Peyer's patch (tissue), 4 donors: ENCODE measurements around the gene FDXR.

ENCODE experiments used
- CTCF ChIP-seq, 6 experiments: fragments of 450-650 bp in 4 of 6; fragments of 200-600 bp in 2 of 6; sonication (generic) in 1 of 6; IDR thresholded peaks; one replicate each; pipeline ENCODE4 v1.5.1; 2017 to 2019; ENCODE audit warnings: antibody characterized with exemption in 6 of 6, mild to moderate bottlenecking in 3 of 6, moderate library complexity in 1 of 6
- POLR2A ChIP-seq, 2 donors: fragments of 450-650 bp; IDR thresholded peaks; one replicate each; pipeline ENCODE4 v1.5.1; 2017; ENCODE audit warnings: antibody characterized with exemption in 2 of 2, mild to moderate bottlenecking in 2 of 2, moderate library complexity in 2 of 2

- TF ChIP-seq CTCF (IDR thresholded peaks at IDR 0.05), result no peak
- TF ChIP-seq POLR2A (IDR thresholded peaks at IDR 0.05), result no peak
These were observed 58.3 kb downstream of the FDXR start for GRCh38 chr17:74814453-74814852.
